Activated CD8-positive, alpha-beta memory T cell treated with anti-CD3 and anti-CD28 coated beads for 1 hour (primary cell): ENCODE measurements around the gene RACGAP1.
A peak's percentile ranks its signal among the peaks of the same experiment; 100 is the strongest.

Source experiments
- DNase-seq, 2 donors: peaks; one replicate each; pipeline ENCODE4 v3.0.0-alpha.2; 2020; ENCODE audit warnings: low read depth in 1 of 2; ENCODE audit errors: extremely low read depth in 1 of 2

The RACGAP1 gene

DNA sequence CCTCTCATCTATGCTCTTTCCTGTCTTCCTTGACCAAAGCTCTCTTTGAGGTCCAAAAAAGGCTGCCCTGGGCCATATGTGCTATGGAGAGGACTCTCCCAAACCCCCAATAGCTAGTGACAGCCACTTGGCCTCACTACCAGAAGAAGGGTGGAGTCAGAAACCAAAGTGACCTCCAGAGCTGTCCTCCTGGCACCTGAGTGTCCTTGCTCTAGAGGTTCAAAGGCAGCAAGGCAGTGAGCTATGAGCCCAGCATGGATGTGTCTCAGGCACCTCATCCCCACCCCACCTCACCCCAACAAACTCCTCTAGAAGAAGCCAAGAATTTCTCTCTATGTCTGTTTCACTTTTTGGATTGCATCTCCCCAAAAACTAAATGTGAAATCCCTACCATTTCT, 67.7 kb downstream of the RACGAP1 start:
- no peak for DNase-seq

DNA sequence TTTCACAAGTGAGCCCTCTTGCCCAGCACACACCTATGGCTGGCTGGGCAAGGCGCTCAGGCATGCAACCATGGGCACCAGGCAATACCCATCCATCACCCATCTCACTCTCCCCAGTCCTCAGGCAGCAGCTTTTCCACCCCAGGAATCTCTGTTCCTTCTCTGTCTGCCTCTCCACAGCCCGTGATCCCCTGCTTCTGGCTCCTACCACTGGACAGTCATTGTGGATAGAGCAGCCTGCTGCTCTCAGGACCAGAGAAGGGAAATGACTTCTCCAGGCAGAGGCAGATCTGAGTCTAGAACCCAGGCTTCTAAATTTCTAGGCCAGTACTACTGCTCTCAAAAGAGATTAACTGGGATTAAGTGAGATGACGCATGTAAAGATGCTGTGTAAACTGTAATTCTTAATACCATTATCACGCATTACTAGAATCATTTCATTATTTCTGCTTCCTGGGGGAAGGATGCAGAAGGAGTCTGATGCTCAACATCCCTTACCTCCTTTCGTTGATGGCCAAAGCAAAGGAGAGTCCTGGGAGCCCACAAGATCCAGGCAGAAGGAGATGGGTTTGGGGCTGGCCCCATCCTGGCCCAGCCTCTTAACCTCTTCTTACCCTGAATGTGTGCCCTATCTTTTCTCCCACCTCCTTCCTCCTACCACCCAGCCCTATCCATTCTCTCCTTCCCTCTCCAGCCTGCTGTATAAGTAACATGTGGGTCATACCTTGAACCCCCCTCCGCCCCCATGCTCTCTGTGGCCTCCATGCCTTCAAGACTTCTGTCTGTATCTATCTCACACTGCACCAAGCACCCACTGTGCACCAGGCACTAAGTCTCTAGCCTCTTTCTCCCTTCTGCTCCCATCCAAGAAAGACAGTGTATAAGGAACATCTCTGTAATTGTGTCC, 68.4 kb downstream of the RACGAP1 start:
- no peak for DNase-seq

DNA sequence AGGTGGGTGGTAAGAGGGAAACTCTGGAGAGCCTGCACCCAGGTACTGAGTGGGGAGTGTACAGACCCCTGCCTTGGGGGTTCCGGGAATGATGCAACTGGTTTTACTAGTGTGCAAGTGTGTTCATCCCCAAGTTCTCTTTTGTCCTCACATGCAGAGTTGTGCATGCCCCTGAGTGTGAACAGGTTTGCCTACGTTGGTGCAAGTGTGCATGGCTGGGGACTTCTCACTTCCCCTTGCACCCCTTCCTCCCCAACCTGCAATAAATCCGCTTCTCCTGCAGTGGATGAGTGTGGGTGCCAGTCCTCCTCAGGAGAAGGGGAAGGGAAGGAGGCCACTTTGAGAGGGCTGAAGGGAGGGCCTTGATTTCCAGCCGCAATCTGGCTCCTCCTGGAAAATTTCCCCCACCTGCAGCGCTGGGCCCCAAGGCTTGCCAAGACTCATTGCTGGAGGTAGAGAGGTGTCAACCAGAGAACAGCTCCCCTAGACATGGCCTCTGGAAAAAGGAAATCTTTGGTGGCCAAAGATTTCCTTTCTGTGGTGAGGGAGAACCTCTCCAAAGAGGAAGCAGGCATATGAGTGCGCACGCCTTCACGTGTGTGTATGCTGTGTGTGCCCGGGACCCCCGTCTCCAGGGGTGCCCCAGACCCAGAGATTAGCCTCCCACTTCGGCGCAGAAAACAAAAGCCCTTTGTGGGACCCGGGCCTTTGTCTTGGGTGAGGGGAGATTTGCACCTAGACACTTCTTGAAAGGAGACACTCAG, 69.2 kb downstream of the RACGAP1 start:
- DNase-seq = no peak

DNA sequence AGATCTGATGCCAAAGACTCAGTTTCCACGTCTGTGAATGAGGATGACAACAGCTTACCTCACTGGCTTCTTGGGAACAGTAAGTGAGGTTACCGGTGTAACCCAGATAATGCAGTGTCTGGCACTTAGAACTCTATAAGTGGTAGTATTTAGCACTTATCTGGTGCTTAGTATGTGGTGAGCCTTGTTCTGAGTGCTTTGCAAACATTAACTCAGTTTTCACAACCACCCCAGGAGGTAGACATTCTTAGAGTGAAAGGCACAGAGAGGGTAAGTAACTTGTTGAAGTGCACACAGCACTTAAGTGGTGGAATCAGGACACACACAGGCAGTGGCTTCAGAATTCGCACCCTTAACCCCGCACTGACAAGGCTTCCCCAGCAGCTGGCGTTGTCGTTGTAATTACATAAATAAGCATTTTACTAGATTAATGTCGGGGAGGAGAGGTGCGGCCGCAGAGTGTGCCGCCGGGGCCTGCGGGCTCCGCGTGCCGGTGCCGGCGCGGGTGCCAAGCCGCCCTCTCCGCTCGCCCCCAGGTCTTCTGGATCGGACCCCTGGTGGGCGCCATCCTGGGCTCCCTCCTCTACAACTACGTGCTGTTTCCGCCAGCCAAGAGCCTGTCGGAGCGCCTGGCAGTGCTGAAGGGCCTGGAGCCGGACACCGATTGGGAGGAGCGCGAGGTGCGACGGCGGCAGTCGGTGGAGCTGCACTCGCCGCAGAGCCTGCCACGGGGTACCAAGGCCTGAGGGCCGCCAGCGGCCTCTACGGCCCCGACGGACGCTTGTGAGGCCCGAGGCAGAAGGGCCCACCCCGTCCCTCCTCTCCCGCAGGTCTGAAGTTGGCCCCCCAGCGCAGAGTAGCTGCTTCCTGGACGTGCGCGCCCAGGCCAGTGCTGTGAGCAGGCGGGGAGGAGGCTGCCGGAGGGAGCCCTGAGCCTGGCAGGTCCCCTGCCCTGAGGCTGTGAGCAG, 70.1 kb downstream of the RACGAP1 start:
- no peak for DNase-seq

DNA sequence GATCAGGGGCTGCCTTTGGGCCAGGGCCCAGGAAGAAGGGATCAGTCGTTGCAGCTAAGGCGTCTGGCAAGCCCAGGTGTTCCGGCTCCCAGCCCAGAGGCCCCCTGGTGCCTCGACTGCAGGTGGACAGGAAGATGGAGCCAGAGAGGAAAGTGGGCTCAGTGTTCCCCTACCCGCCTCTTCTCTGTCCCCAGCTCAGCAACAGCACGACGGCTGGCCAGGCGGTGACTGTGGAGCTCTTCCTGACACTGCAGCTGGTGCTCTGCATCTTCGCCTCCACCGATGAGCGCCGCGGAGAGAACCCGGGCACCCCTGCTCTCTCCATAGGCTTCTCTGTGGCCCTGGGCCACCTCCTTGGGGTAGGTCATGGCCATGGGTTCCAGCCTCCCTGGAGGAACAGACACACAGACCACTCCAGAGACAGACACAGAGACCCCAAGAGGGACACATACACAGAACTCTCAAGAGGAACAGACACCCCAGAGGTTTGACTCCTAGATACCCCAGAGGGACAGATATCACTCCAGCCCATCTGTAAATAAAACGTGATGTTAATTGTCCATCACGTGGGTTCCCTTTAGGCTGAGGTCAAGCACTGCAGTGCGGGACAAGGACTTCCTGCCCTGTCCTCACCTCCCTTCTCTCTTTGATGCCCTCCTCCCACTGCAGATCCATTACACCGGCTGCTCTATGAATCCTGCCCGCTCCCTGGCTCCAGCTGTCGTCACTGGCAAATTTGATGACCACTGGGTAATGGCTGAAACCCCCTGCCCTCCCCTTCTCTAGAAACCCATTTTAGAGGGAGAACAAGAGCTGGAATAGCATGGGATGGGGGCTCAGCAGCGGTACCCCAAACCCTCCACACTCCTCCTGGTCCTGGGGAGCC, 71.1 kb downstream of the RACGAP1 start:
- no peak for DNase-seq

DNA sequence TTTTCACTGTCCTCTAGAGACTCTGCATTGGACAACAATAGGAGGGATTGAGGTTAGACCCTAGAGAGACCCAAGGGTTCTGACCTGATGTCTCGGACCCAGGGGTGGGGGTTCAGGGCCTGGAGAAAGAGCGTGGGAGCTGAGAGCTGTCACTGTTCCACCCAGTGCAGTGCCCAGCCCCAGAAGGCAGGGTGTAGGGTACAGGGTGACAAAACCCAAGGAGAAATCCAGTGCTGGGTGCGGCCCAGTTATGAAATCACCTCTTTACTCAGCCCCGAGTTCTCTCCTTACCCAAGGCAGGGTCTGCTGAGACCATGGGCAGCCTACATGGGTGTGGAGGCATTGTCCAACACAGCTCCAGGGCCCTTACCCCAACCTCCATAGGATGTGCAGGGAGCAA, 72.1 kb downstream of the RACGAP1 start:
- DNase-seq = no peak

DNA sequence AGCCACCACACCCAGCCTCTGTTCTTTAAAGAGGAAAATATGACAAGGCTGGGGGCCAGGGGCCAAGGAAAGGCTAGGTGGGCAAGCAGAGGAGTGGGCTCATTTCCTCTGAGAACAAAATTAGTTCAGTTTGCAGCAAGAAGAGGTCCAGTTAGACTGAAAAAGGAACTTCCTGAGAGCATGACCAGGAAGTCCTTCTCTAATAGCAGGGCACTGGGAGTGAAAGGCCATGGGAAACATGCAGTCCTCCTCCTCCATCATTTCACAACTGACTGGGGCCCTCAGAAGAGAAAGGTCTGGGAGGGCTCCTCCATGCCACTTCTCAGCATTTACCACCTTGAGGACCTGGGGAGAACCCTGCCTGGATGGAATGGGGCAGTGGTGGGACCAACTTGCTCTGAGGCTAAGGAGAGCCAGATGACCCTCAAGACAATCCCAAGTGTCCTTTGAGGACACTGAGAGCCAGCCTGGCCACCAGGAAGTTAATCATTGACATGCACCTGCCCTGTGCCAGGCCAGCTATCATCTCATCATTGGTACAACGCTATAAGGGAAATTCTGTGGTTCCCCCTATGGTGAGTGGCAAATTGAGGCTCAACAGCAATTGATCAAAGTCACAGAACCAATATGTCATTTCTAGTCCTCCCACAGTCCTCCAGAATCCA, 72.8 kb downstream of the RACGAP1 start:
- no peak for DNase-seq

DNA sequence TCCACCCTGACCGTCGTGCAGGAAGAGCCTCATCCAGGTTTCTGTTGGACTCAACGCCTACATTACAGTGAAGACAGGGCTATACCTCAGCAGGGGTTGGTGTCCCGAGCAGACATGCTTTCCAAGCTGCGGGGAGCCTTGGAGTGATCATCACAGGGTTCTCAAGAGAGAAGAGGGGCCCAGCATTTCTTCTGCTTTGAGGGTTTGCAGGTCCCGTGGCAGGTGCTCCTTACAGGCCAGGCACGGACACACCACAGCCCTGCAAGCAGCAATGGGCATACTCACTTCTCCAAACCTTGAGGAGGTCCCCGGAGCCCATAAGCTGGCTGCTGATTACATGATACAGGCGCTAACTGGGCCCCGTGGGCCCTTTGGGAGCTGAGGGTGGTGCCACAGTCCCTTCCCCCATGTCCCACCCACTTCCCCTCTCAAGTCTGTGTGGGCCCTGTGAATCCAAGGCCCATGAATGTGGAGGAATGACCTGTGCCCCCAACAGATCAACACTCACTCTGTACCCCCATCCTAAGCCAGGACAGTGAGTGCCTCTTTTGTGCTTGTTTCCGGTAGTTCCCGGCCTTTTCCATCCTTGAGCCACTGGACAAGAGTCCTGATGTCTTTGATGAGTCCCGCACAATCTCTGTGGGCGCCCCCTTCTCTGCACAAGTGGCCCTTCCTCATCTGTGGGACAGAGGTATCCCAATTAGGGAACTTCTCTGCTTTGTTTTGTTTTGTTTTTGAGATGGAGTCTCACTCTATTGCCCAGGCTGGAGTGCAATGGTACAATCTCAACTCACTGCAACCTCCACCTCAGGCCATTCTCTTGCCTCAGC, 73.7 kb downstream of the RACGAP1 start:
- no peak for DNase-seq

DNA sequence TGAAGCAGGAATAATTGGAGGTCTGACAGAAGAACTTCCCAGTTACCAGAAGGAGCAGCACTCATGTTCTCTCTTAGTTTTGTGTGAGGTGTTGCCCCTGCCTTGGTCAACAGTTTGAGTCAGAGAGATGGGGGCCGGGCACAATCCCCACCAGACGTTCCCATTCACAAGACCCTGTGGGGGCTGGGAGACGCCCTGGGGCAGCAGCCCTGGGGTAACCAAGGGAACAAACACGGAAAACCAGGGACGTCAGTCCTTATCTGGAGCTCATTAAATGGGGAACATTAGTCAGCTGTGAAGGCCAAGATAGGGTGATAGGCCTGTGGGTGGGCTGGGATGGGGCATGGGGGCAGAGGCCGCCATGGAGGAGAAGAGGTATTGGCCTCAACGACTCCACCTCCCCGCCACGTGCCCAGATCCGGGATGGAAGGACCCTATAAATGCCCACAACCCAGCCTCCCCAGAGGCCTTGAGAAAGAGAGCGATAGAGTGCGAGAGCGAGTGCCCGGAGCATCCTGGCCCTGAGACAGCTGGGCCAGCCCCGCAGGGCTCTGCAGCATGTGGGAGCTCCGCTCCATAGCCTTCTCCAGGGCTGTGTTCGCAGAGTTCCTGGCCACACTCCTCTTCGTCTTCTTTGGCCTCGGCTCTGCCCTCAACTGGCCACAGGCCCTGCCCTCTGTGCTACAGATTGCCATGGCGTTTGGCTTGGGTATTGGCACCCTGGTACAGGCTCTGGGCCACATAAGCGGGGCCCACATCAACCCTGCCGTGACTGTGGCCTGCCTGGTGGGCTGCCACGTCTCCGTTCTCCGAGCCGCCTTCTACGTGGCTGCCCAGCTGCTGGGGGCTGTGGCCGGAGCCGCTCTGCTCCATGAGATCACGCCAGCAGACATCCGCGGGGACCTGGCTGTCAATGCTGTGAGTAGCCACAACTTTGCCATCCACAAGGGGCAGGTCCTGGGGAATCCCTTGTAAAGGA, 74.7 kb downstream of the RACGAP1 start, which contains the start of gene AQP2:
Gene AQP2, plus strand, starts transcription at position 465 of the 979 bp plus-strand sequence. Its CDS starts 94 bp downstream, at position 559.
- DNase-seq = no peak

DNA sequence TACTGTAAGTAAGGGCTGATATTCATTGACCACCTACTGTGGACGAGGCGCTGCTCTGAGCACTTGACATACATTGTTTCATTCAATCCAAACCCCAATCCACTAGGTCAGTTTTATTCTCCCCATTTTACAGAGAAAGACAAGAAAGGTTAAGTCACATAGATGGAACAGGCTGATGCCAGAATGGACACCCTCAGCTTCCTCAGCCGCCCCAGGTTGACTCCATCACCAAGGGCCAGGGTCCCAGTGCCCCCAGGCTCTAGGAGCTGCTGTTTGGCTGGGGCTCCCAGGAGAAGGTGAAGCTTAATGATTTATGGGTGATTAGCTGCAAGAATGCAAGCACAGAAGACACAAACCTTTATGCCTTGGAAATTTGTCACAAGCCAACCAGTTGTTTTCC, 75.4 kb downstream of the RACGAP1 start:
- no peak for DNase-seq

DNA sequence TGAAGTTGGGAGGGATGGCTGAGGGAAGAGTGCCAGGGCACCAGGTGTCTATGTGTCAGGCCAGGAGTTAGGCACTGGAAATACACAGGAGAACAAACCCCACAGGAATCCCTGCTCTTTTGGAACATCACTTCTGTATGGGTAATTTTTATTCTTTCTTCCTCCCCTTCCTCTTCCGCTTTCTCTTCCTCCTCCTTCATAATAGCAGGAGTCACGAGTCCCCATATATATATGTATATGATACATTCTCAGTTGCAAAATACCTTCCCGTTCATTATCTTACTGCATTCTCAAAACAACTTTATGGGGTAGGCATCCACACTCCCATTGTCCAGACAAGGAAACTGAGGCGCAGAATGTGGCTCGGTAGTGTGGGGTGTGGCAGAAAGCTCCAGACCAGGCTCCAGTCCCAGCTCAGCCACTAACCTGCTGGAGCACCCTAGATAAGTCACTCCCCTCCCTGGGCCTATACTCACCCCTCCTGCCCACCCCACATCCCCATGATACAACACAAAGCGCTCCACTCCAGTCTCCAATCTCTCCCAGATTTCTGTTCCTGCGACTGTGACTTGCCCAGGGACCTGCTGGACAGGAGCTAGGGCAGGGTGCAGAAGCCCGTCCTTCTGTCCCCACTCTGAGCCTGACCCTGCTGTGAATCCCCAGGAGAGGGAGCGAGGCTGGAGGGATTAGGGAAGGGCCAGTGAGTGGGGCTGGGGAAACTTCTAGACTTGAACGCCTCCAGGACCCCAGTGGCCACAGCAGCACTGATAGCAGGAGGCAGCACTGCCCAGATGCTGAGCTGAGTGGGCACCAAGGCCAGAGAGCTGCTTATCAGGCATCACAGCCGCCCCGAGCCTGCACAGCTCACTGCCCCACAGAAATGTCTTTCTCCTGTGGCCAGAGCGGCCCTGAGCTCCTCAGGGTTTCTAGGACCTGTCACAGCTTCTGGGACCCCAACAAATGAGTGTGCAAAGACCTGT, 76.1 kb downstream of the RACGAP1 start:
- no peak for DNase-seq

DNA sequence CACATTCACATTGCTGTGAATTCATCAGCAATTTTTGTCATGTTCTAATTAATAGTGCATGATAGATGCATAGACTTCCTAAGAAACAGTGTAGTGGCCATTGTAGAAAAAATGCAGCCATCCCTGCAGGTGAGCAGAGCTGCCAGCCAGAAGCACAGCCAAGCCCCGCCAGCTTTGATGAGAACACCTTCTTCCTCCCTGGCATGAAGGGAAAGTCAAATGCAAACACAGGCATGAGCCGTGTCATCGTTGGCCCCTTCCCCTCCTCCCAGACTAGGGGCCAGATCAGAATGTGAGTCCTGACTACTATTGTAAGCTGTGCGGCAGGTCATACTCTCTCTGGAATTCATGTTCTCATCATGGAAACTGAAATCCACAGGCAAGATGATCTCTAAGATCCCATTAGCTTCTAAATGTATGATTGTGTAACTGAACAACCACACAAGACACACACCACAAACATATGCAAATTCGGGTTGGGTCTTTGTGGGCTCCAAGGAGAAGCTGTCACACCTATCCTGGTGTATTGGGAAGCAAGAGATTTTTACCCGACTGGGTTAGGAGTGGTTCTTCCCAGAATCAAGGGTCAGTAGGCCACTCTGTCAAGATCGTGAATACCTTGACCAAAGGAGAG, 77.6 kb downstream of the RACGAP1 start:
- no peak for DNase-seq

DNA sequence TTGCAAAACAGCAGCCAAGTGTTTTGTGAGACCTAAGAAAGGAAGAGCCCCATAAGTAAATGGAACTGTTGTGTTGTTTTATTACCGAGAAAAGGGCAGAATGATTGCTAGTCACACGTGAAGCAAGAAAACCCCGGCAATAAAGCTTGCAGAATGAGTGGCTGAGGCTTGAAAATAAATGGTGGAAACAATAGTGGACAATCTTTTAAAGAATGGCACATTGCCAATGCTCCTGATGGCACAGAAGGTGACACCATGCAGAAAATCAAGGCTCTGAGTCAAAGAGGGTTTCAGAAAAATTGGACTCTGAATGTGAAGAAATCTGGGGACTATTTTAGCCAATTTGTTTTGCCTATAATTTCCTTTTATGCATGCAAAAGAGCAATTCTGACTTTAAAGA, 78.8 kb downstream of the RACGAP1 start:
- no peak for DNase-seq

DNA sequence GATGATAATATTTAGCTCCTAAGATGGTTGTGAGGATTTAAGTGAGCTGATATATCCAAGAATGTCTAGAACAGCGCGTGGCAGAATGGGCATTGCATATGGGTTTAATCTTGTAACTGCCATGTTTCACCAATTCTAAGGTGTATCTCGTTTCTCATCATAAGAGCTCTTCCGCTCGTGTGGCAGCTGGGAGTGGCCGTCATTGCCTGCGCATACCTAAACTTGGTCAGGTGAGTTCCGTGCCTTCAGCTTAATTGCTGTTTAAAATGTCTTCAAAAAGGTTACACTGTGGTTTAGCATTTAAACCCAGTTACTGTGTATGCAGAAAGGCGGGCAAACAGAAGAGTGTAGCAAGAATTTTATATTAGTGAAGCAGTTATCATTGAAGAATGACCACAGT, 79.2 kb downstream of the RACGAP1 start:
- DNase-seq = no peak

DNA sequence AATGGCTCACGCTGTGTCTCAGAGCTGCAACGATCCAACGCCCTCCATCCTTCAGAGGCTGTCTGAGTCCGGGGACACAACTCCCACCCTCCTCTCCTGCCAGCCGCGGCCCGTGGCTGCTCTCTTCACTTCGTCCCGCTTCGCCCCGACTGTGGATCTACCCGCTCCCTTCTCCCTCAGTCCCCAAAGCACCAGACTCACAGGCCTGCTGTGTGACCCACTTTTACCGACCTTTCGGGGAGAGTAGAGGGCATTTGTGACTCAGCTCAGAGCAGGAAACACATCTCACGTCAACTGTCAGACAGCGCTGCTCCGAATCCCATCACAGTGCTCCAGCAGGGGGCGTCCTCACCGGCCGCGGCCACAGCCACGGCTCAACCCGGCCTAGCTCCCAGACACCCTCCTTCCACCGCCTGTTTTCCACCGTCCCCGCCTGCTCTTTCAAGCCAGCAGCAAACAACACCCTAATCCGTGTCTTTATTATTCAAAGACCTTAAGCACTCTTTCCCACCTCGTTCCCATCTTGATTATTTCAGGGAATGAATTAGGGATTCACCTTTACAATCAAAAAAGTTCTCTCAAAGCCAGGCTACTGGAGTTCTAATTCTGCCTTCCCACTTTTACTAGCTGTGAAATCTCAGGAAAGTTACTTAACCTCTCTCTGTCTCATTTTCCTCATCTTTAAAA, 79.8 kb downstream of the RACGAP1 start:
- peak; percentile 65 to 71 for DNase-seq
